HCT116 (cell line): ENCODE data around the gene ADNP. TPM values are rescaled to one million over a fixed set of nuclear protein-coding genes. Genes with fewer than 3 reads are reported as not detected.

ENCODE experiments used
- ATAC-seq: fragments of 200-7000 bp; cut with Tn5 transposase; 2 replicates; pipeline ENCODE4 v1.9.1; 2020; ENCODE audit warnings: mild to moderate bottlenecking, moderate library complexity
- BruUV-seq: library from RNA; stranded (reverse); fragments of 400-500 nt; replicated peaks from 2 replicates; lab custom pipeline; 2021; lab: Mats Ljungman, UMichigan
- CTCF ChIA-PET: fragments of 300-600 bp; sonication (Branson Sonifier 250); formaldehyde crosslinking; loops from one replicate; lab custom pipeline; 2021; ENCODE audit warnings: antibody characterized with exemption; lab: Charles Lee
- POLR2A ChIA-PET: fragments of 300-600, 350-600 bp; sonication (Branson Sonifier 250); formaldehyde crosslinking; loops from one replicate; lab custom pipeline; 2021; ENCODE audit warnings: antibody characterized with exemption; lab: Charles Lee
- RAD21 ChIA-PET, 2 experiments: fragments of 300-600 bp; sonication (Branson Sonifier 250); formaldehyde crosslinking; loops; one replicate each; lab custom pipeline; 2023; ENCODE audit warnings: low total read pairs in 2 of 2; ENCODE audit not compliant: uncharacterized antibody in 2 of 2, unreplicated experiment in 2 of 2, low non-redundant PET in 1 of 2; lab: Charles Lee
- DNase-seq: peaks from one replicate; pipeline ENCODE4 v3.0.0-alpha.2; 2010; ENCODE audit warnings: low read depth, low spot score
- H2AFZ ChIP-seq: fragments of 200-600 bp; shearing (Covaris generic), sonication (generic); 2 replicates; pipeline ENCODE4 v1.6.1; 2017; ENCODE audit warnings: low read depth, mixed run types, mixed read lengths, antibody characterized with exemption, low read length; ENCODE audit not compliant: poor library complexity, severe bottlenecking
- H3K27ac ChIP-seq: 2 replicates; pipeline ENCODE4 v1.5.1; 2012; ENCODE audit warnings: low read depth, low read length
- H3K27me3 ChIP-seq: fragments of 200-600 bp; sonication (generic); 2 replicates; pipeline ENCODE4 v1.6.1; 2016; ENCODE audit warnings: mixed run types, low read length, mixed read lengths; ENCODE audit not compliant: insufficient read depth
- H3K36me3 ChIP-seq, 2 experiments: fragments of 200-500 bp in 1 of 2; fragments of 200-600 bp in 1 of 2; sonication (Bioruptor generic) in 1 of 2; sonication (generic) in 1 of 2; 2 replicates each; pipeline versions ENCODE4 v1.5.1 to v1.6.1; 2014 to 2016; ENCODE audit warnings: low read length in 2 of 2, inconsistent platforms in 1 of 2, mixed read lengths in 1 of 2, mixed run types in 1 of 2; ENCODE audit not compliant: insufficient read depth in 2 of 2, control insufficient read depth in 1 of 2
- H3K4me1 ChIP-seq, 2 experiments: fragments of 200-600 bp in 1 of 2; sonication (generic) in 1 of 2; 2 replicates each; pipeline versions ENCODE4 v1.5.1 to v1.6.1; 2012 to 2017; ENCODE audit warnings: low read length in 2 of 2, inconsistent platforms in 1 of 2, mild to moderate bottlenecking in 1 of 2, mixed read lengths in 1 of 2, mixed run types in 1 of 2, moderate library complexity in 1 of 2; ENCODE audit not compliant: insufficient read depth in 2 of 2, control insufficient read depth in 1 of 2
- H3K4me2 ChIP-seq: fragments of 200-600 bp; sonication (generic); 2 replicates; pipeline ENCODE4 v1.6.1; 2017; ENCODE audit warnings: mixed run types, low read length, mixed read lengths
- H3K4me3 ChIP-seq, 2 experiments: fragments of 200-600 bp in 1 of 2; sonication (generic) in 1 of 2; replicated peaks in 1 of 2; 2 replicates each; pipeline ENCODE4 v1.5.1; 2011 to 2016; ENCODE audit warnings: low read length in 2 of 2, control low read depth in 1 of 2, low read depth in 1 of 2, mild to moderate bottlenecking in 1 of 2, mixed read lengths in 1 of 2, mixed run types in 1 of 2
- H3K79me2 ChIP-seq: fragments of 200-600 bp; sonication (generic); 2 replicates; pipeline ENCODE4 v1.6.1; 2017; ENCODE audit warnings: mild to moderate bottlenecking, mixed run types, low read length, moderate library complexity, mixed read lengths; ENCODE audit not compliant: insufficient read depth
- H3K9ac ChIP-seq: fragments of 200-600 bp; sonication (generic); 2 replicates; pipeline ENCODE4 v1.6.1; 2016; ENCODE audit warnings: low read length, mixed read lengths
- H3K9me2 ChIP-seq: fragments of 200-600 bp; sonication (generic), shearing (Covaris generic); 2 replicates; pipeline ENCODE4 v1.6.1; 2017; ENCODE audit warnings: mixed run types, mild to moderate bottlenecking, moderate library complexity; ENCODE audit not compliant: insufficient read depth
- H3K9me3 ChIP-seq, 2 experiments: fragments of 200-500 bp in 1 of 2; fragments of 200-600 bp in 1 of 2; sonication (Bioruptor generic) in 1 of 2; sonication (generic) in 1 of 2; 2 replicates each; pipeline ENCODE4 v1.6.1; 2014 to 2017; ENCODE audit warnings: low read length in 2 of 2, mixed read lengths in 2 of 2, inconsistent platforms in 1 of 2, low read depth in 1 of 2, mild to moderate bottlenecking in 1 of 2, mixed run types in 1 of 2, moderate library complexity in 1 of 2; ENCODE audit not compliant: control insufficient read depth in 1 of 2, insufficient read depth in 1 of 2
- H4K20me1 ChIP-seq: fragments of 200-600 bp; sonication (generic), shearing (Covaris generic); 2 replicates; pipeline ENCODE4 v1.6.1; 2017; ENCODE audit warnings: mixed run types, mild to moderate bottlenecking, moderate library complexity; ENCODE audit not compliant: insufficient read depth
- CEBPB ChIP-seq: IDR thresholded peaks from 2 replicates; pipeline ENCODE4 v1.6.1; 2012; ENCODE audit warnings: low read depth
- ELF1 ChIP-seq: IDR thresholded peaks from 2 replicates; pipeline ENCODE4 v1.6.1; 2012; ENCODE audit warnings: low read depth, borderline replicate concordance
- EZH2phosphoT487 ChIP-seq: fragments of 200-600 bp; IDR thresholded peaks from 2 replicates; pipeline ENCODE4 v1.6.1; 2018; ENCODE audit warnings: antibody characterized with exemption, borderline replicate concordance
- FOSL1 ChIP-seq: IDR thresholded peaks from 2 replicates; pipeline ENCODE4 v1.6.1; 2012; ENCODE audit warnings: low read depth
- JUND ChIP-seq: IDR thresholded peaks from 2 replicates; pipeline ENCODE4 v1.6.1; 2012
- SRF ChIP-seq: IDR thresholded peaks from 2 replicates; pipeline ENCODE4 v1.6.1; 2012; ENCODE audit warnings: low read depth
- TCF7L2 ChIP-seq: IDR thresholded peaks from 2 replicates; pipeline ENCODE4 v1.7.0; 2011; ENCODE audit warnings: borderline replicate concordance, inconsistent platforms; ENCODE audit not compliant: insufficient read depth, insufficient read length; ENCODE audit errors: extremely low read depth
- ZFX ChIP-seq: fragments of 450-650 bp; IDR thresholded peaks from 2 replicates; pipeline ENCODE4 v1.6.1; 2017
- ZNF274 ChIP-seq: fragments of 200-500 bp; sonication (Bioruptor generic); IDR thresholded peaks from 2 replicates; pipeline ENCODE4 v1.6.1; 2014; ENCODE audit warnings: mild to moderate bottlenecking, low read depth, low read length, inconsistent platforms
- intact Hi-C: fragments of 100-400 bp; cut with micrococcal nuclease; formaldehyde crosslinking; loops from 2 replicates; pipeline ENCODE4 v1.10.0; 2022
- total RNA-seq: library from RNA; stranded (reverse); gene quantifications from one replicate; pipeline ENCODE4 v1.2.1, GENCODE V29; 2021; ENCODE audit not compliant: unreplicated experiment

Gene ADNP
- total RNA-seq, 1 experiment from 2014 or later, result 85.9 TPM

DNA sequence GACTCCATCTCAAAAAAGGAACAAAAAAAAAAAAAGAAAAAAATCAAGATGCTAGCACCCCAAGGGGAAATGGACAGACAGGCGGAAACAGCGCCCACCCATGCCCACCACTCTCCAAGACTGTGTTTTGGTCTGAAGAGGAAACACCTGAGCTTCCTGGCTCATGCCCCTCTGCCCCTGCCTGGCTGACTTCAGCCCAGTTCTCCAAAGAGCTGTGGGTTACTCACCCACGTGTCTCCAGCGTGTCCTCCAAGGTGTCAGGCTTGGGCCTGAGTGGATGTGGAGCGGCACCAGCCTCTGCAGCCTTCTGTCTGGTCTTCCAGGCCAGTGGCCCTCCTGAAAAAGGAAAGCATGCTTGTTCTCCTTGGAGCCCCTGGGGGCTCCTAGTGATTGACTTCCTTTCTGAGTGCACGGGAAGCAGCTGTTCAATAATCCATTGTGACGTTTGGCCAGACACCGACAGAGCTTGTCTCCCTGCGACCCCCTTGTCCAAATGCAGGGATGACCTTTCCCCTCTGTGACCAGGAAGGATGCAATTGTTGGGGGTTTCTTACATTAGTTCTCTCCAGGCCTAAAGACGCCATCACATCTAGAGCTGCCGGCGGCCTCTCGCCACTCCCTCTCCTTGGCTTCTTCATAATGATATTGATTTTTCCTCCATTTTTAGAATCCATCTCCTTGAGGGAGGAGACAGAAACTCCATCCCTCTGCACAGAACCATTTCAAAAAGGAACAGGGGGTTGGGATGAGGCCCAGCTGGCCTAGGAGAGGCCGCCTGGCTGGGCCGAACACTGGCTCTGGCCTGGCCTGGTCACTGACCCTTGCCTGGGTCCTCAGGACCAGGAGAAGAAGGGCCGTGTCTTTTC, 58.4 kb downstream of the ADNP start:
- no peak overlapping the region for H3K4me3 ChIP-seq
- no peak for ATAC-seq

DNA sequence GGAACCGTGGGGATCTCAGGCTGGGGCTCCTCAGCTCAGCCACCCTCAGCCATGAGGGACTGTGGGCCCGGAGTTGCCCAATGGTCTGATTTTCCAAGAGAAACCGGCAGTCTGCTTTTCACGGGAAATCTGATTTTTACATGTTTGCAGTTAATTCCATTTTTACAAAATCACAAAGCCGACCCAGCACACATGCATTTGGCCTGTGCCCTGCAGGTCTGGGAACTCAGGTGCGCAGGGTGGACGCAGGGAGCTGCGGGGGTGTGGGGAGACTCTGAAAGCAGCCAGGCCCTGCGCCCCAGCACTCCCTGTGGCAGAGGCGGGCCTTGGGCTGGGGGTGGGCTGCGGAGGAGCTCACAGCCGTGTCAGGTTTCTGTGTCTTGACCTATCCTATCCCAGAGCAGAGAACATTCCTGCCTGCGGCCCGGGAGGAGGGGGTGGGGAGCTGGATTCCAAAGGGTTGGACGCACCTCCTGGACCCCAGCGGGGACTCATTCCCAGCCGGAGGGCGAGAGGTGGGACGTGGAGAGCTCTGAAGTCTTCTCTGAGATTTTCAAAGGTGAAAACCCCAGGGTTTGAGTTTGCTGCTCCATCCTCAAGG, 60.6 kb downstream of the ADNP start:
- POLR2A ChIA-PET, result interaction anchor here (1.4 kb wide), 1 partner anchor 10 kb away, joined by 3 read pairs; no protein-coding TSS in a partner anchor
- ATAC-seq, result no peak
- Histone ChIP-seq H3K9ac (no peak overlapping the region), H4K20me1 (no peaks in the 10 kb centered on the region), H3K4me2 (no peak overlapping the region), H3K79me2 (no peaks in the 10 kb centered on the region), H3K4me3 (no peak overlapping the region), H3K9me3 (no peaks in the 10 kb centered on the region), H3K27me3 (no peaks in the 10 kb centered on the region), H3K4me1 (no peaks in the 10 kb centered on the region), H3K27ac (no peak overlapping the region), H3K9me2 (no peaks in the 10 kb centered on the region), H2AFZ (no peak overlapping the region), H3K36me3 (no peaks in the 10 kb centered on the region)
- no peak for DNase-seq
- RAD21 ChIA-PET, result no interaction called here
- BruUV-seq, result no TSS peak
- CTCF ChIA-PET, result no interaction called here
- no peak for TF ChIP-seq ZFX
- intact Hi-C loops, result no loop called here

More for the DNA sequence above, 58.4 kb downstream of the ADNP start:
- POLR2A ChIA-PET, result no interaction called here
- no peaks in the 10 kb centered on the region for H3K9me2 ChIP-seq
- H3K9ac ChIP-seq, result no peak overlapping the region
- H3K4me1 ChIP-seq, result no peaks in the 10 kb centered on the region
- CTCF ChIA-PET, result no interaction called here
- intact Hi-C loops, result no loop called here
- H2AFZ ChIP-seq, result no peak overlapping the region
- H3K27ac ChIP-seq, result no peak overlapping the region
- no peaks in the 10 kb centered on the region for H3K27me3 ChIP-seq
- no peaks in the 10 kb centered on the region for H3K36me3 ChIP-seq
- BruUV-seq, result no TSS peak
- RAD21 ChIA-PET, result no interaction called here
- H3K9me3 ChIP-seq, result no peaks in the 10 kb centered on the region
- TF ChIP-seq EZH2phosphoT487 (no peak), SRF (no peak), FOSL1 (no peak), TCF7L2 (no peak), JUND (no peak), ZNF274 (no peak), CEBPB (no peak), ELF1 (no peak)
- TF ChIP-seq, all 23 proteins: peak for 0
- no peak overlapping the region for H3K4me2 ChIP-seq
- no peak for DNase-seq
- no peaks in the 10 kb centered on the region for H4K20me1 ChIP-seq
- no peaks in the 10 kb centered on the region for H3K79me2 ChIP-seq
